Measurements from ENCODE around the gene INPP4B.

The INPP4B gene

DNA sequence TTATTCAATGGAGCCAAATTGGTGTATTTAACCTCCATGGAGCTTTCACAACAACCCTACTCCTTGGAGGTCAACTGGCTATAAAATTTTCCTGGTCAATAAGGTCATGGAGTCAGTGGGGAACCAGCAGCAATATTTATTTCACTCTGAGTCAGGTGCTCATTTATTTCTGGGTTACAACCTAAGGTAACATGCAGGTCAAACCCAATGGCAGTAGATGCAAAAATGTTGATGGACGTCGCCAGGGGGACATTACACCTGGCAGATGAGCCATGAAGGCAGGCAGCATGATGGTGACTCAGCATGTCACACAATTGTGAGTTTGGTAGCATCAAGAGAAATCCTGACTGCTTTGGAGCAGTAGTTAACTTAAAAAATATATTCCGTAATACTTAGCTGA lies 695.6 kb downstream of the INPP4B start:
- no peak for DNase-seq (ENCODE audit: low read depth in 2 of 2)
- no peak overlapping the region for H3K4me3 ChIP-seq (replicated peaks in 1 of 2; ENCODE audit: low read depth in 2 of 2, low read length in 2 of 2)
- TF ChIP-seq, protein P1, sequence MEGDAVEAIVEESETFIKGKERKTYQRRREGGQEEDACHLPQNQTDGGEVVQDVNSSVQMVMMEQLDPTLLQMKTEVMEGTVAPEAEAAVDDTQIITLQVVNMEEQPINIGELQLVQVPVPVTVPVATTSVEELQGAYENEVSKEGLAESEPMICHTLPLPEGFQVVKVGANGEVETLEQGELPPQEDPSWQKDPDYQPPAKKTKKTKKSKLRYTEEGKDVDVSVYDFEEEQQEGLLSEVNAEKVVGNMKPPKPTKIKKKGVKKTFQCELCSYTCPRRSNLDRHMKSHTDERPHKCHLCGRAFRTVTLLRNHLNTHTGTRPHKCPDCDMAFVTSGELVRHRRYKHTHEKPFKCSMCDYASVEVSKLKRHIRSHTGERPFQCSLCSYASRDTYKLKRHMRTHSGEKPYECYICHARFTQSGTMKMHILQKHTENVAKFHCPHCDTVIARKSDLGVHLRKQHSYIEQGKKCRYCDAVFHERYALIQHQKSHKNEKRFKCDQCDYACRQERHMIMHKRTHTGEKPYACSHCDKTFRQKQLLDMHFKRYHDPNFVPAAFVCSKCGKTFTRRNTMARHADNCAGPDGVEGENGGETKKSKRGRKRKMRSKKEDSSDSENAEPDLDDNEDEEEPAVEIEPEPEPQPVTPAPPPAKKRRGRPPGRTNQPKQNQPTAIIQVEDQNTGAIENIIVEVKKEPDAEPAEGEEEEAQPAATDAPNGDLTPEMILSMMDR (IDR thresholded peaks at IDR 0.05; ENCODE audit: low read depth, low read length), result no peak

DNA sequence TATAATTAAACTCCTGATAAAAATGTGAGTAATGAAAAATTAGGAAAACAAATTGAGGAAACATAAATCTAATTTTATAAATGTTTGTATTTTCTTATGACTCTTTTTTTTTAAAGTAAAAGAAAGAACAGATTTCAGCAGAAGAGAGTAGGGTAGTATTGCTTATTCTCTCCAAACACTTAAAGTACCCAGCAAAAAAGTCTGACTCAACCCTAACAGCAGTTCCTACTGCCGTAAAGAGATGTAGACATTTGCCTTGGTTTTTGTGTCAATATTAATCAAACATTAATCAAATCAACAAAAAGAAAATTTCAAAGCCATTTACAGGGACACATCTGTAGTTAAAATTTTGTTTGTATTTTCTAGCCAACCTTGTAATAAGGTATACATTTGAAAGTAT lies 701.3 kb downstream of the INPP4B start:
- no peak overlapping the region for H3K4me3 ChIP-seq (replicated peaks in 1 of 2; ENCODE audit: low read depth in 2 of 2, low read length in 2 of 2)
- TF ChIP-seq, protein P1 (IDR thresholded peaks at IDR 0.05; ENCODE audit: low read depth, low read length), result no peak
- no peak for DNase-seq (ENCODE audit: low read depth in 2 of 2)

DNA sequence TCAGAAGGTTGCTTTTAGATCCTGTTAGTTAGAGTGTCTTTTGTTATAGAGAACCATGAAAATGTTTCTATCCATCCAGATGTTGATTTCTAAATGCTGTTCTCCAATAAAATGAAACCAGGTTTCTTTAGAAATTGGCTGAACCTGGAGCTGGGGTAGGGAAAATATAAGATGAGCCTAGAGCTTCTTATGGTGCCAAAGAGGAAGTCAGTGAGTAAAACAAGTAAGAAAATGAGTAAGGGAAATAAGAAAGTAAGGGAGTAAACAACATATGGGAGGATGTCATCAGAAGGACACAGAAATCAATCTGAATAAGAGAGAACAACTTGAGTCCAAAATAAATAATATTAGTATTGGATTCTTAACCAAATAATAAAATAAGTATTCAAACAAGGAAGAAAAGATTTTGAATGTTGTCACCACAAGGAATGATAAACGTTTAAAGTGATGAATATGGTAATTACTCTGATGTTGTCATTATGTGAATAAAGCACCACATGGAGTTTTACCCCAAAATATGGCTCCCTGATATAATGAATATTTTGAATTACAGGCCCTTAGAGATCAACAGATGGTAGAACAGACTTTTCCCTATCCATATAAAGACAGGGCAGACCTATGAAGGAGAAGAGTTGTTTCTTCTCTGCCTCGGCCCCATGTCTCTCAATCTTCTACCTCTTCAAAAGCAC lies 703.6 kb downstream of the INPP4B start:
- TF ChIP-seq, protein P1 (IDR thresholded peaks at IDR 0.05; ENCODE audit: low read depth, low read length), result no peak
- no peak overlapping the region for H3K4me3 ChIP-seq (replicated peaks in 1 of 2; ENCODE audit: low read depth in 2 of 2, low read length in 2 of 2)
- DNase-seq (ENCODE audit: low read depth in 2 of 2), result peak in 1 of 2 donors; percentile 28

DNA sequence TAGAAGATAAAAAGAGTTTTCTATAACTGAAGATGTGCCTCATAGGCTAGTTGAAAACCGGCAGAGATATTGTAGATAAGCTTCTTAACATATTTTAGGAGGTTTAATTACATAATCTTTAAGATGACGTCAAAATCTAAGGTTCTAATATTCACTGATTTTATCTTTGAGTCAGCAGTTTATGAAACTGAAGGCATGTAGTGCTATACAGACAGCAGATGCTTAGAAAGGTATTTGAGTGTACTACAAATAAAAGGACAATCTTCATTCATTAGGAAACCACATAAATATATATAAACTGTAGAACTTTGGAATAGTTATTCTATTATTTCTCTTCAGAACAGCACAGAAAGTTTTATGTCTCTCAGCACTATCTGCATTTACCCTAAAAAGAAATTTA lies 704.9 kb downstream of the INPP4B start:
- H3K4me3 ChIP-seq (replicated peaks in 1 of 2; ENCODE audit: low read depth in 2 of 2, low read length in 2 of 2), result no peak overlapping the region
- TF ChIP-seq, protein P1 (IDR thresholded peaks at IDR 0.05; ENCODE audit: low read depth, low read length), result no peak
- DNase-seq (ENCODE audit: low read depth in 2 of 2), result no peak

DNA sequence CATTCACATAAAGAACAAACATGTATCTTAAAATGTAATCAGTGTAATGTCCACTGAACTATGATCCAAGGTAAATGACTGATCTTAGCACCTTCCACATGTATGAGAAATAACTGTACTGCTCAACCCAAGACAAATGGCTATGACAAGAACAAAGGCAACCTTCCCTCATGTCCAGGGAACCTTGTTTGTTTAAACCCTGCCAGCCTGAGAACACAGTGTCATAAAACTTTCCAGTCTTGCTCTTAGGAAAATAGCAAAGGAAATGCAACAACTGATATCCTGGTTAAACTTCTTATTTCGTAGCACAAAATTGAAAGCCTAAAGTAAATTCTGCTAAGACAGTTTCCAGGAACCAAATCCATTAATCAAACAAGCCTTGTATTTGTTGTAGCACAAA lies 715.4 kb downstream of the INPP4B start:
- no peak for DNase-seq (ENCODE audit: low read depth in 2 of 2)
- H3K4me3 ChIP-seq (replicated peaks in 1 of 2; ENCODE audit: low read depth in 2 of 2, low read length in 2 of 2), result no peak overlapping the region
- TF ChIP-seq, protein P1 (IDR thresholded peaks at IDR 0.05; ENCODE audit: low read depth, low read length), result no peak

DNA sequence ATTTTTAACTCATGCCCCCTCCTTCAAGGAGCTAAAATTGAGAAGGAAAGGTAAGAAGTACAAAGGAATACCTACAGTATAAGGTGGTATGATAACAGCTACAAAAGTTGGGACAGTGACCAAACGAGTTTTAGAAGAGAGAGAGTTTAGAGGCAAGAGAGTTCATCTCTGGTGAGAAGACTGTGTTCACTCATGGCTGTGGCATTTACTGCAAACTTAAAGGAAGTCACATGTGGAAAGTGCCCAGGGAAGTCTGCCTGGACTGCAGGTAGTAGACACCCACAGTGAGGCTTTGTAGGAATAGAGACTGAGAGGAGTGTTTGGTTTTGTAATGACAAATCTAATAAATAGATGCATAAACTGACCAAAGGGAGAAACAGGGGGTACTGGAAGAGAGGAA lies 716.2 kb downstream of the INPP4B start:
- TF ChIP-seq, protein P1 (IDR thresholded peaks at IDR 0.05; ENCODE audit: low read depth, low read length), result no peak

DNA sequence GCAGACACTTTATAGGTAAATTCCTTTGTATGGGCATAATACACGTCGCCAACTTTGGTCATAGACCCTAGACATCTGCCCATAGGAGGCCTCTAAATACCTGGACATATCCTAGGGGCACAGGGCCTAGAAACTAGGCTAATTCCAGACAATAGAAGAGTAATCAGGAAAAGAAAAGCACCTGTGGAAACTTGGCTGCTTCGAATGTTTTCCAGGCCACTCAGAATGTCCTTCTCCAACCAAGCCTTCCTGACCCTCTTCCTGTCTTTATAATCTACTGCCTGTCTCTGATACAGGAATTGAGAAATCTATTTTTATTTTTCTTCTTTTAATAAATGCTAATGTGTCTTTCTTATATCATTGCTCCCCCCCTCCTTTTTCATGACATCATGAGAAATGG lies 716.6 kb downstream of the INPP4B start:
- DNase-seq (ENCODE audit: low read depth in 2 of 2), result no peak
- no peak overlapping the region for H3K4me3 ChIP-seq (replicated peaks in 1 of 2; ENCODE audit: low read depth in 2 of 2, low read length in 2 of 2)
- TF ChIP-seq, protein P1 (IDR thresholded peaks at IDR 0.05; ENCODE audit: low read depth, low read length), result no peak

More for the DNA sequence above, 716.2 kb downstream of the INPP4B start:
- no peak for DNase-seq (ENCODE audit: low read depth in 2 of 2)
- no peak overlapping the region for H3K4me3 ChIP-seq (replicated peaks in 1 of 2; ENCODE audit: low read depth in 2 of 2, low read length in 2 of 2)
